SU-DHL-6 (cell line): ENCODE results near the gene NRBF2.
"Not testable (repeated sequence)": the region's sequence is repeated elsewhere in the genome, so short reads cannot be mapped to it uniquely, and the experiment has no call there.

ENCODE experiments used
- EZH2phosphoT487 ChIP-seq: fragments of 200-600 bp; sonication (generic), shearing (Covaris generic); conservative IDR thresholded peaks from 2 replicates; pipeline ENCODE4 v1.6.1; 2018; ENCODE audit warnings: mild to moderate bottlenecking, antibody characterized with exemption, low read length, moderate library complexity, mixed read lengths
- TF ChIP-seq, protein P1 (sequence below): fragments of 200-600 bp; sonication (generic); IDR thresholded peaks from one replicate; pipeline ENCODE4 v1.5.1; 2017; ENCODE audit warnings: antibody characterized with exemption, mild to moderate bottlenecking, low read length, moderate library complexity; ENCODE audit not compliant: insufficient read depth, poor library complexity, severe bottlenecking

DNA sequence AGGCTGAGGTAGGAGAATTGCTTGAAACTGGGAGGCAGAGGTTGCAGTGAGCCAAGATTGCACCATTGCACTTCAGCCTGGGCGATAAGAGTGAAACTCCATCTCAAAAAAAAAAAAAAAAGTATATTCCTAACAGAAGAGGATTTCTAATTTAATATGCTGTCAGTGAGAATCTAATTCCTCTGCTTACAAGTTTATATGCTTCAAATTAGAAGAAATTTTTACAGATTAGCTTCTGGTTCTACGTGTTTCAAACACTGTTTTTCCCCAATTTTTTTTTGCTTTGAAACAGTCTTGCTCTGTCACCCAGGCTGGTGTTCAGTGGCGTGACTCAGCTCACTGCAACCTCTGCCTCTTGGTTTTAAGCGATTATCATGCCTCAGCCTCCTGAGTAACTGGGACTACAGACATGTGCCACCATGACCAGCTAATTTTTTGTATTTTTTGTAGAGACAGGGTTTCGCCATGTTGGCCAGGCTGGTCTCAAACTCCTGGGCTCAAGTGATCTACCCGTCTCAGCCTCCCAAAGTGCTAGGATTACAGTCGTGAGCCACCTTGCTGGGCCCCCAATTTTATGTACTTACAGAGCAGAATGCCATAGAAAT, 30.7 kb upstream of the NRBF2 start:
- TF ChIP-seq, protein P1, sequence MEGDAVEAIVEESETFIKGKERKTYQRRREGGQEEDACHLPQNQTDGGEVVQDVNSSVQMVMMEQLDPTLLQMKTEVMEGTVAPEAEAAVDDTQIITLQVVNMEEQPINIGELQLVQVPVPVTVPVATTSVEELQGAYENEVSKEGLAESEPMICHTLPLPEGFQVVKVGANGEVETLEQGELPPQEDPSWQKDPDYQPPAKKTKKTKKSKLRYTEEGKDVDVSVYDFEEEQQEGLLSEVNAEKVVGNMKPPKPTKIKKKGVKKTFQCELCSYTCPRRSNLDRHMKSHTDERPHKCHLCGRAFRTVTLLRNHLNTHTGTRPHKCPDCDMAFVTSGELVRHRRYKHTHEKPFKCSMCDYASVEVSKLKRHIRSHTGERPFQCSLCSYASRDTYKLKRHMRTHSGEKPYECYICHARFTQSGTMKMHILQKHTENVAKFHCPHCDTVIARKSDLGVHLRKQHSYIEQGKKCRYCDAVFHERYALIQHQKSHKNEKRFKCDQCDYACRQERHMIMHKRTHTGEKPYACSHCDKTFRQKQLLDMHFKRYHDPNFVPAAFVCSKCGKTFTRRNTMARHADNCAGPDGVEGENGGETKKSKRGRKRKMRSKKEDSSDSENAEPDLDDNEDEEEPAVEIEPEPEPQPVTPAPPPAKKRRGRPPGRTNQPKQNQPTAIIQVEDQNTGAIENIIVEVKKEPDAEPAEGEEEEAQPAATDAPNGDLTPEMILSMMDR, result not testable (repeated sequence)
- TF ChIP-seq EZH2phosphoT487, result not testable (repeated sequence)
